LNCAP (cell line): ENCODE results near the gene TTLL12.

Experiments used
- TF ChIP-seq, protein P1 (sequence below): fragments of 450-650 bp; IDR thresholded peaks from 2 replicates; pipeline ENCODE4 v1.5.1; 2017; ENCODE audit warnings: mild to moderate bottlenecking

Gene TTLL12

DNA sequence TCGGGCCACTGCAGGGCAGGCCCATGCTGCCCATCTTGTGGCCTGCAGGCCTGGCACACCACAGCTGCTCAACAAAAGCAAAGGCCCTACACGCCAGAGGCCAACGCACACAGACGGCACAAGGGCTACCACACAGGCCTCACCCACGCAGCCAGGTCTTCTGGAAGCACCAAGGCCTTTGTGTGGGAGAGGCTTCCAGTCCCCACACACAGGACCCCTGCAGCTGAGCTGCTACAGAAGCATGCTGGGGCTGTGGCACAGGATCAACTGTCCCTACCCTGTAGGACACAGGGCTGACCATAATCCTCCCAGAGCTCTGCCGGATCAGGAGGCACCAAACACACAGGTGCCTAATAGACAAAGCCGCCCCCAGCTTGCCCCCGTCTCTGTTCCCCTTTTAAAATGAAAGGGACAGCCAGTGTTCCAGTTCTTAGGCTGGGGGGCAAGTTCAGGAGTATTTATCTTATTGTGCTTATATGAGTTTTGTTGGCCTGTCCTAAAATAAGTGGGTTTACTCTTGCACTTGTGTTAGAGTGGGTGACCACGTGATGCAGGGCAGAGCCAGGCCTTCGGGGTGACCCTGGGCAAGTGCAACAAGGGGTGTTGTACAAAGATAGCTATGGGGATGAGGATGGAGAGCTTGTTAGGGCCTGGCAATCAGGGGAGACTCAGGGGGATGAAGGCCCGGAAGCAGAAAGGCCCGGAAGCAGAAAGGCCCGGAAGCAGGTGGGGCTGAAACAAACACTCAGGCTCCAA is 5.4 kb downstream of the TTLL12 start:
- TF ChIP-seq, protein P1, sequence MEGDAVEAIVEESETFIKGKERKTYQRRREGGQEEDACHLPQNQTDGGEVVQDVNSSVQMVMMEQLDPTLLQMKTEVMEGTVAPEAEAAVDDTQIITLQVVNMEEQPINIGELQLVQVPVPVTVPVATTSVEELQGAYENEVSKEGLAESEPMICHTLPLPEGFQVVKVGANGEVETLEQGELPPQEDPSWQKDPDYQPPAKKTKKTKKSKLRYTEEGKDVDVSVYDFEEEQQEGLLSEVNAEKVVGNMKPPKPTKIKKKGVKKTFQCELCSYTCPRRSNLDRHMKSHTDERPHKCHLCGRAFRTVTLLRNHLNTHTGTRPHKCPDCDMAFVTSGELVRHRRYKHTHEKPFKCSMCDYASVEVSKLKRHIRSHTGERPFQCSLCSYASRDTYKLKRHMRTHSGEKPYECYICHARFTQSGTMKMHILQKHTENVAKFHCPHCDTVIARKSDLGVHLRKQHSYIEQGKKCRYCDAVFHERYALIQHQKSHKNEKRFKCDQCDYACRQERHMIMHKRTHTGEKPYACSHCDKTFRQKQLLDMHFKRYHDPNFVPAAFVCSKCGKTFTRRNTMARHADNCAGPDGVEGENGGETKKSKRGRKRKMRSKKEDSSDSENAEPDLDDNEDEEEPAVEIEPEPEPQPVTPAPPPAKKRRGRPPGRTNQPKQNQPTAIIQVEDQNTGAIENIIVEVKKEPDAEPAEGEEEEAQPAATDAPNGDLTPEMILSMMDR, result no peak

DNA sequence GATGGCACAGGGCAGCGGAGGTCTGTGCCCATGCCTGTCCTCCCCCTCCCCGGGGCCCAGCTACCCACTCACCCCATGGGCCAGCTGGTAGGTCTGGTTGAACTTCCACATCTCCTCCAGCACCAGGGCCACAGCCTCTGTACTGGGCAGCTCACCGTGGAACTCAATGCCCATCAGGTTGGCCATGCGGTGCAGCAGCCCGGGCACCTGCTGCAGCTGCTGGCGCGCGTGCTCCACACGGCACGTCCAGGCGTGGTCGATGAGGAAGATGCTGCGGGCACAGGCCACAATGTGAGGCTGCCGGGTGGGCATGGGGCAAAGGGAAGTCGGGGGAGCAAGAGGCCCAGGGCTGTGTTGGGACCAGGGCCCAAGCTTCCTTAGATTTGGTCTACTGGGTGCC is 6.3 kb downstream of the TTLL12 start:
- TF ChIP-seq, protein P1, result no peak

DNA sequence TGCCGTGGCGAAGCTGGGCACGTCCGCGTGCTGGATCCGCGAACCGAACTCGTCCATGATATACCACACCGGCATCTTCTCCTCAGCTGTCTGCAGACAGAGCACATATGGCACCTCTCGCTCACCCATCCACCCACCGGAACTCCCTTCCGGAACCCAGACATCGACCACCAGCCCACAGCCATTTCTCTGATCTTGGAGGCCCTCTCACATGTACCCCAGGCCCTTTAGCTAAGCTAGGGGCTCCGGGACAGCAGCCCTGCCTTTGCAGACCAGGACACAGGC is 7.1 kb downstream of the TTLL12 start:
- TF ChIP-seq, protein P1, result no peak

DNA sequence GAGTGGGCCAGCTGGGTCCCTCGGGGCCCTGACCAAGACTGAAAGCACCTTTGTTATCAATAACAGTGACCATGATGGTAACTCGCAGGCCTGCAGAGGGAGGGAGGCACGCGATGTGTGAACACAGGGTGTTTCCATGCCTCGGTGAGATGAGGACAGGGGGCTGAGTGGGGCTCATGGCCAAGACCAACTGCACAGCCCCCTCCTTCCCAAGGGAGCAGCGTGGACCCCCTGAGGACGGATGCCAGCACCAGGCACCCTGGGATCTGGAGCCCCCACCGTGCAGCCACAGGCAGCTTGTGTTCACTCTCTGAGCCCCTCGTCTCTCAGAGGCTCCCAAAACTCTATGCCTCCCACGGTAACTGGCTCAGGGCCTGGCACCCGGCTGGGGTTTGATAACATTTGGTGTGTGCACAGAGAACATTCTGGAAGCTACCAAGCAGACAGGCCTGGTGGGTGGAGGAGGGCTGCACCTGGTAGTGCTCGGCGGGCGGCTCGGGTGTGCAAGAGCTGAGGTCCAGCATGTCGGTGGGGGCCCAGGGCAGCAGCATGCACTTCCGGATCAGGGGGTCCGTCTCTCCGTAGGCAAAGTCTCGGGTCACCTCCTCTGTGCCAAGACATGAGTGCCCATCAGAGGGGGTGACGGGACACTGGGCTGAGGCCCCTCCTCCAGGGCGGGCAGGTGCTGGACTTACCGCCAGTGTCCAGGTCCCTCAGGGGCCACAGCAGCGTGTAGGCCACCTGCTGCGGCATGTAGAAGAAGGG is 7.6 kb downstream of the TTLL12 start:
- TF ChIP-seq, protein P1, result no peak

DNA sequence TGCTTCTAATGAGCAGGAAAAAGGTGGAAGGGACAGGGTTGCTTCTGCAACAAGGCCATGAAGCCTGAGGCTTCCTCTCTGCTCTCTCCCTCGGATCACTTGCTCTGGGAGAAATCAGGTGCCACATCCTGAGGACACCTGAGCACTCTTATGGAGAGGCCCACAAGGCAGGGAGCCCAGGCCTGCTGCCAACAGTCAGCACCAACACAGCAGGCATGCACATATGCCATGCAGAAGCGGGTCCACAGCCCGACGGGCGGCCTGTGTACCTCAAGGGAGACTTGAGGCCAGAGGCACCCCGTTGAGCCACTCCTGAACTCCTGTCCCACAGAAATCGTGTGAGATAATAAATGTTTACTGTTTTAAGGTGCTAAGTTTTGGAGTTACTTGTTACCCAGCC is 9.5 kb downstream of the TTLL12 start:
- TF ChIP-seq, protein P1, result no peak

DNA sequence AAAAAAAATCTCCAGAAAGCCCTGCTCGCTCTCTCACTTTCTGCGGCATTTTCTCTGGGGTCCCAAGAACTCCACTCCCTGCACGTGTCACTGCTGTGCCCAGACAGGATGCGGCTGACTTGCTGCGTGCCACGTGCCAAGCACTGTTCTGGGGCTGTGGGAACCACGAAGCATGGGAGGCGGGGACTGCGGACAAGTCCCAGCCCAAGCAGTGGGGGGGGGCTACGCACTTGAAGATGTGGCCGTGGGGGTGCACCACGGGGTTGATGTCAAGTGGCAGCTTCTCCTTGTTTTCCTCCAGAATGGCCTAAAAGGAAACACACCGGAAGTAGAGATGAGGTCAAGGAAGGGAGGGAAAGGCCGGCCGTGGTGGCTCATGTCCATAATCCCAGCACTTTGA is 10.8 kb downstream of the TTLL12 start:
- TF ChIP-seq, protein P1, result no peak

DNA sequence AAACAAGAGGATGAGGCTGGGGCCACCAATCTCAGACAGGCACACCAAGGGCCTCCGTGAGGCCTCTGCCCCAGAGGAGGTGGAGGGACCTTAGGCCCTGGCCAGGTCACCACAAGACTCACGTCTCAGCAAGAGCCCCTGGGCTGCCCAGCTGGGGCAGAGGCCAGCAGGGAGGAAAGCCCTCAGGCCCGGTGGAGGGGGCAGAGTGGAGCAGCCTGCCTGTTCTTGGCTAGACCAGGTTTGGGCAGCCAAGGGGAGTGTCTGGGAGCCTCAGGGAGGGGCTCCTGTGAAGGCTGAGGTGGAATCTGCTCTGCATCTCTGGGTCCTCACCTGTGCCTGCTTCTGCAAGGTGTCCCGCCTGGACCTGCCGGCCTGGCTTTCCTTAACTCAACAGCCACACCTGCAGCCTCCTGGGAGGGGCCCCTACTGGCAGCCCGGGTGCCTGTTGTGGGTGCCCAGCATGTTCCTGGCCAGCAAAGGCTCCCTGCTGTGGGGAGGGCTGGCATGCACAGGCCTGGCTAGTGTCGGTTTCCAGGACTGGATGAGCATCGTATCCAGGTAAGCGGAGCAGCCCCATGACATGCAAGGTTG is 11.9 kb downstream of the TTLL12 start:
- TF ChIP-seq, protein P1, result no peak
